HepG2 (cell line): Measurements from ENCODE around the gene LINGO1. TPM values are rescaled to one million over a fixed set of nuclear protein-coding genes. Genes with fewer than 3 reads are reported as not detected.

Experiments
- ATAC-seq: fragments of 200-7000 bp; cut with Tn5 transposase; 3 replicates; pipeline ENCODE4 v1.9.1; 2020; ENCODE audit warnings: mild to moderate bottlenecking, moderate library complexity
- BruUV-seq: library from RNA; stranded (reverse); fragments of 400-500 nt; replicated peaks from 2 replicates; lab custom pipeline; 2021; lab: Mats Ljungman, UMichigan
- CTCF ChIA-PET: fragments of 300-600 bp; formaldehyde crosslinking; extraction: SDS; loops from one replicate; lab custom pipeline; 2021; ENCODE audit warnings: low total read pairs, inconsistent platforms, low intra/inter-chr PET ratio; lab: Yijun Ruan, JAX
- POLR2A ChIA-PET: fragments of 350-600 bp; sonication (Branson Sonifier 250); formaldehyde crosslinking; loops from one replicate; lab custom pipeline; 2020; ENCODE audit warnings: antibody characterized with exemption, inconsistent platforms; lab: Yijun Ruan, JAX
- DNase-seq: peaks from one replicate; pipeline ENCODE4 v3.0.0-alpha.2; 2015; ENCODE audit warnings: low spot score
- FAIRE-seq: peaks from 3 replicates; lab custom pipeline; 2011; peaks lifted over from hg19 to GRCh38; lab: Jason Lieb, UNC
- H2AFZ ChIP-seq: one replicate; pipeline ENCODE4 v1.6.1; 2011; ENCODE audit warnings: low read length, inconsistent platforms
- H3K27ac ChIP-seq: fragments of 300-600 bp; 3 replicates; pipeline ENCODE4 v1.8.0; 2011; ENCODE audit warnings: mixed run types, mild to moderate bottlenecking, mixed read lengths, low read length, inconsistent platforms; ENCODE audit not compliant: insufficient read depth; ENCODE audit errors: extremely low read length
- H3K27me3 ChIP-seq, 2 experiments: fragments of 200-600 bp in 1 of 2; 2 replicates in 1 of 2; 3 replicates in 1 of 2; pipeline versions ENCODE4 v1.6.0 to v1.8.0; 2011; ENCODE audit warnings: low read length in 2 of 2, mild to moderate bottlenecking in 2 of 2, moderate library complexity in 2 of 2, inconsistent platforms in 1 of 2; ENCODE audit not compliant: insufficient read depth in 2 of 2, control insufficient read depth in 1 of 2
- H3K36me3 ChIP-seq, 2 experiments: fragments of 200-600 bp in 1 of 2; replicated peaks in 1 of 2; 2 replicates in 1 of 2; 3 replicates in 1 of 2; pipeline versions ENCODE4 v1.5.1 to v1.8.0; 2011; ENCODE audit warnings: low read length in 2 of 2, inconsistent platforms in 1 of 2; ENCODE audit not compliant: insufficient read depth in 2 of 2, control insufficient read depth in 1 of 2
- H3K4me1 ChIP-seq: 2 replicates; pipeline ENCODE4 v1.5.1; 2012; ENCODE audit warnings: low read length, inconsistent platforms; ENCODE audit not compliant: insufficient read depth
- H3K4me2 ChIP-seq: 2 replicates; pipeline ENCODE4 v1.6.0; 2011; ENCODE audit warnings: low read depth, low read length, inconsistent platforms
- H3K4me3 ChIP-seq, 3 experiments: fragments of 200-600 bp in 1 of 3; sonication (generic), shearing (Covaris generic) in 1 of 3; replicated peaks in 1 of 3; 2 replicates each; pipeline ENCODE4 v1.5.1; 2011 to 2016; ENCODE audit warnings: low read length in 3 of 3, inconsistent platforms in 2 of 3, low read depth in 2 of 3, mild to moderate bottlenecking in 2 of 3, control low read depth in 1 of 3, mixed read lengths in 1 of 3; ENCODE audit not compliant: insufficient read depth in 1 of 3
- H3K79me2 ChIP-seq: one replicate; pipeline ENCODE4 v1.6.1; 2011; ENCODE audit warnings: low read length, inconsistent platforms; ENCODE audit not compliant: insufficient read depth
- H3K9ac ChIP-seq: 2 replicates; pipeline ENCODE4 v1.6.0; 2011; ENCODE audit warnings: mild to moderate bottlenecking, low read depth, low read length, inconsistent platforms; ENCODE audit not compliant: insufficient read depth
- H3K9me3 ChIP-seq: 2 replicates; pipeline ENCODE4 v1.5.1; 2012; ENCODE audit warnings: mild to moderate bottlenecking, low read length
- H4K20me1 ChIP-seq: 2 replicates; pipeline ENCODE4 v1.6.0; 2011; ENCODE audit warnings: inconsistent platforms, mild to moderate bottlenecking, low read length, moderate library complexity; ENCODE audit not compliant: insufficient read depth
- ARNTL ChIP-seq: sonication (generic); formaldehyde crosslinking; IDR thresholded peaks from 2 replicates; pipeline ENCODE4 v1.4.0; 2020; ENCODE audit warnings: mild to moderate bottlenecking, missing genetic modification reagents
- BRF2 ChIP-seq: sonication (generic); formaldehyde crosslinking; IDR thresholded peaks from 2 replicates; pipeline ENCODE4 v1.8.1; 2022; ENCODE audit warnings: mild to moderate bottlenecking, missing genetic modification reagents
- CBFB ChIP-seq: sonication (generic); formaldehyde crosslinking; IDR thresholded peaks from 2 replicates; pipeline ENCODE4 v1.4.0; 2020; ENCODE audit warnings: missing genetic modification reagents
- EEA1 ChIP-seq: sonication (generic); formaldehyde crosslinking; IDR thresholded peaks from 2 replicates; pipeline ENCODE4 v1.5.1; 2020; ENCODE audit warnings: mild to moderate bottlenecking, missing genetic modification reagents, borderline replicate concordance
- GATAD2A ChIP-seq: IDR thresholded peaks from 2 replicates; pipeline ENCODE4 v1.6.1; 2016
- KDM3A ChIP-seq: IDR thresholded peaks from 2 replicates; pipeline ENCODE4 v1.6.1; 2018; ENCODE audit warnings: low read depth, missing compliant biosample characterization
- KLF6 ChIP-seq: IDR thresholded peaks from 2 replicates; pipeline ENCODE4 v1.8.0; 2016; ENCODE audit warnings: missing biosample characterization, missing genetic modification reagents
- MTA1 ChIP-seq: sonication (generic); formaldehyde crosslinking; IDR thresholded peaks from 2 replicates; pipeline ENCODE4 v1.4.0; 2020; ENCODE audit warnings: missing genetic modification reagents, mild to moderate bottlenecking, borderline replicate concordance
- RFXAP ChIP-seq: sonication (generic); formaldehyde crosslinking; IDR thresholded peaks from 2 replicates; pipeline ENCODE4 v1.4.0; 2020; ENCODE audit warnings: missing genetic modification reagents, borderline replicate concordance
- YEATS4 ChIP-seq: sonication (generic); formaldehyde crosslinking; IDR thresholded peaks from 2 replicates; pipeline ENCODE4 v1.4.0; 2020; ENCODE audit warnings: missing genetic modification reagents, borderline replicate concordance
- ZNF569 ChIP-seq: sonication (generic); formaldehyde crosslinking; IDR thresholded peaks from 2 replicates; pipeline ENCODE4 v1.5.0; 2020; ENCODE audit warnings: mild to moderate bottlenecking, missing genetic modification reagents, moderate library complexity, borderline replicate concordance
- ZNF589 ChIP-seq: sonication (generic); formaldehyde crosslinking; conservative IDR thresholded peaks from 2 replicates; pipeline ENCODE4 v1.8.0; 2022; ENCODE audit warnings: mild to moderate bottlenecking, moderate library complexity, missing genetic modification reagents
- WGBS: methylation state at CpG from one replicate; pipeline ENCODE4 v1.1.6; 2017; ENCODE audit warnings: low lambda C conversion rate; 5-methylcytosine and 5-hydroxymethylcytosine counted together
- in situ Hi-C: cut with HindIII; loops from 2 replicates; pipeline ENCODE4 v1.10.0; 2017; ENCODE audit warnings: low pct_unique_long_range_greater_than_20kb; ENCODE audit not compliant: extremely low pct_ligation_motif_present
- intact Hi-C: fragments of 100-400 bp; cut with micrococcal nuclease; formaldehyde crosslinking; loops from one replicate; pipeline ENCODE4 v1.10.0; 2022; ENCODE audit not compliant: unreplicated experiment
- polyA plus RNA-seq, 8 experiments: library from polyadenylated mRNA; depleted of rRNA in 3 of 8; stranded (reverse) in 7 of 8; unstranded in 1 of 8; fragments of >200 nt; fragmentation: Illumina TruSeq in 4 of 8; extraction: Trizol in 4 of 8; gene quantifications; 2 replicates each; pipeline versions ENCODE4 v1.2.1 to v1.2.3, GENCODE V29; 2011 to 2016; ENCODE audit warnings: low read depth in 4 of 8, missing spikeins in 1 of 8, mixed read lengths in 1 of 8; ENCODE audit not compliant: insufficient read depth in 1 of 8
- total RNA-seq, 5 experiments: library from RNA; depleted of rRNA; stranded (reverse); fragments of >200 nt; fragmentation: Illumina TruSeq; extraction: Trizol; gene quantifications; 2 replicates each; pipeline ENCODE4 v1.2.3, GENCODE V29; 2016; ENCODE audit warnings: low read depth in 1 of 5

The LINGO1 gene
- total and polyA plus RNA-seq, 2 of the 13 experiments (the other 11 are each of a cell fraction or from before 2014, with no cell fraction given) = 0.07 TPM; not detected in 1

- TF ChIP-seq ZNF589 (no peak), EEA1 (no peak), BRF2 (no peak), ARNTL (CRISPR knock-in tag) (no peak)
Observed at GRCh38 chr15:77670558-77671361, 38.0 kb upstream of the LINGO1 start (continued).

GRCh38 chr15:77669896-77670295, 37.2 kb upstream of the LINGO1 start:
- Histone ChIP-seq H3K4me3 (no peak overlapping the region), H4K20me1 (no peaks in the 10 kb centered on the region), H3K9me3 (no peaks in the 10 kb centered on the region), H3K4me1 (no peaks in the 10 kb centered on the region), H3K27me3 (peaks cover 1 to 15% of the 10 kb centered on the region in 2 experiments; a peak in 2 of 5 replicates), H3K9ac (no peak overlapping the region), H2AFZ (no peak overlapping the region), H3K27ac (no peak overlapping the region), H3K4me2 (no peak overlapping the region), H3K79me2 (no peaks in the 10 kb centered on the region), H3K36me3 (no peaks in the 10 kb centered on the region)
- POLR2A ChIA-PET = no interaction called here
- WGBS = 41% methylated on average over 4 of the region's 4 CpGs
- DNase-seq = no peak
- ATAC-seq = no peak
- in situ Hi-C loops = no loop called here
- no TSS peak for BruUV-seq
- TF ChIP-seq KDM3A (CRISPR knock-in tag) (no peak), YEATS4 (CRISPR knock-in tag) (no peak), MTA1 (CRISPR knock-in tag) (no peak), GATAD2A (CRISPR knock-in tag) (no peak), RFXAP (CRISPR knock-in tag) (no peak), CBFB (no peak), ZNF569 (CRISPR knock-in tag) (no peak), KLF6 (CRISPR knock-in tag) (no peak)
- CTCF ChIA-PET = no interaction called here
- intact Hi-C loops = no loop called here
- FAIRE-seq = no peak
